CD4-positive, alpha-beta T cell (primary cell): ENCODE measurements around the gene KLRB1. TPM values are rescaled to one million over a fixed set of nuclear protein-coding genes. Genes with fewer than 3 reads are reported as not detected.
"Not testable (repeated sequence)": the region's sequence is repeated elsewhere in the genome, so short reads cannot be mapped to it uniquely, and the experiment has no call there.

Source experiments
- ATAC-seq: fragments of 200-7000 bp; cut with Tn5 transposase; one replicate; pipeline ENCODE4 v1.10.0; 2022; ENCODE audit warnings: mild to moderate bottlenecking; ENCODE audit not compliant: poor library complexity
- CTCF ChIA-PET: fragments of 350-600 bp; sonication (Branson Sonifier 250); formaldehyde crosslinking; loops from one replicate; lab custom pipeline; 2021; ENCODE audit warnings: antibody characterized with exemption, inconsistent platforms; lab: Charles Lee
- POLR2A ChIA-PET: fragments of 350-600 bp; sonication (Branson Sonifier 250); formaldehyde crosslinking; loops from one replicate; lab custom pipeline; 2021; ENCODE audit warnings: antibody characterized with exemption, inconsistent platforms; lab: Charles Lee
- DNase-seq, 14 experiments: peaks; one replicate each; pipeline ENCODE4 v3.0.0-alpha.2; 2013 to 2020; ENCODE audit warnings: mixed read lengths in 2 of 14
- H3K27ac ChIP-seq, 2 donors: one replicate each; pipeline versions ENCODE4 v1.5.1 to v1.7.0; 2013; ENCODE audit warnings: low read length in 2 of 2, low read depth in 1 of 2, mild to moderate bottlenecking in 1 of 2
- H3K27me3 ChIP-seq, 2 experiments: 1 replicate in 1 of 2; 2 replicates in 1 of 2; pipeline versions ENCODE4 v1.6.1 to v1.7.0; 2013; ENCODE audit warnings: low read length in 2 of 2, control low read depth in 1 of 2, mild to moderate bottlenecking in 1 of 2, moderate library complexity in 1 of 2; ENCODE audit not compliant: insufficient read depth in 2 of 2, control insufficient read depth in 1 of 2
- H3K36me3 ChIP-seq: one replicate; pipeline ENCODE4 v1.6.1; 2013; ENCODE audit warnings: low read length, control low read depth; ENCODE audit not compliant: insufficient read depth
- H3K4me1 ChIP-seq: one replicate; pipeline ENCODE4 v1.6.1; 2013; ENCODE audit warnings: low read length, control low read depth; ENCODE audit not compliant: insufficient read depth
- H3K4me3 ChIP-seq: one replicate; pipeline ENCODE4 v1.5.1; 2013; ENCODE audit warnings: mild to moderate bottlenecking, low read length, moderate library complexity
- H3K9me3 ChIP-seq, 2 experiments: 1 replicate in 1 of 2; 2 replicates in 1 of 2; pipeline versions ENCODE4 v1.6.1 to v1.7.0; 2013; ENCODE audit warnings: low read length in 2 of 2, mild to moderate bottlenecking in 2 of 2, control low read depth in 1 of 2, moderate library complexity in 1 of 2; ENCODE audit not compliant: control insufficient read depth in 1 of 2, insufficient read depth in 1 of 2
- H3K27ac Mint-ChIP-seq: one replicate; pipeline ENCODE4 v1.8.0; 2020; ENCODE audit warnings: mixed read lengths
- H3K27me3 Mint-ChIP-seq: one replicate; pipeline ENCODE4 v1.8.0; 2021; ENCODE audit warnings: mixed read lengths
- H3K36me3 Mint-ChIP-seq: one replicate; pipeline ENCODE4 v1.8.0; 2021; ENCODE audit warnings: low read depth, mixed read lengths
- H3K4me1 Mint-ChIP-seq: one replicate; pipeline ENCODE4 v1.8.0; 2021; ENCODE audit warnings: low read depth, mixed read lengths
- H3K4me3 Mint-ChIP-seq: one replicate; pipeline ENCODE4 v1.8.0; 2020; ENCODE audit warnings: mild to moderate bottlenecking, mixed read lengths
- H3K9me3 Mint-ChIP-seq: one replicate; pipeline ENCODE4 v1.8.0; 2020; ENCODE audit warnings: mixed read lengths
- intact Hi-C, 2 experiments: fragments of 100-400 bp; cut with DNase I in 1 of 2; cut with micrococcal nuclease in 1 of 2; formaldehyde crosslinking; loops; one replicate each; pipeline versions ENCODE4 v1.15.1 to v1.9.0; 2023 to 2025; cut with DNase I, micrococcal nuclease
- total RNA-seq, 174 experiments: library from RNA in 2 of 174; stranded (reverse) in 2 of 174; gene quantifications; one replicate each; pipeline ENCODE4 v1.2.3 and lab custom pipeline; 2021 to 2026

Gene KLRB1
- total RNA-seq, 2 experiments from 2014 or later = 54.8 to 56.2 TPM

DNA sequence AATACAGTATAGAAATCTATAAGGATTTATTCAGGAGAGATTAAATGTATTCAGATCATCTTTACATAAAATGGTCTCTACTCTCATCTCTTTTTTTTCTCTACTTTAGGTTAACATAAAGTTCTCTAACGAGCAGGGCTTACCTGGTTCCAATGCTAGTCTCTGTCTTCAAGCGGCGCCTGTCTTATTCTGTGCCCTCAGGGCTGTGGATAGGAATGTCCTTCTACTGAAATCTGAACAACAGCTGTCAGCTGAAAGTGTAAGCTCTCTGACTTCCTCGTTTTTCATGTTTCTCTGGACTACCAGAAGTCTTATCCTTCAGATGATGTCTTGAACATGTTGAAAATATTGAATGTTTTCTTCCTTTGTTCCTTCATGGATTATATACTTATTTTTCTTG, 62.2 kb downstream of the KLRB1 start:
- H3K4me3 Mint-ChIP-seq, CTCF ChIA-PET, H3K27ac Mint-ChIP-seq: not testable (repeated sequence)

More for the DNA sequence above, 62.2 kb downstream of the KLRB1 start:
- intact Hi-C loops, H3K27ac ChIP-seq, H3K36me3 ChIP-seq, H3K4me3 ChIP-seq, H3K27me3 Mint-ChIP-seq, H3K27me3 ChIP-seq, ATAC-seq, DNase-seq, POLR2A ChIA-PET, H3K9me3 Mint-ChIP-seq, H3K4me1 ChIP-seq, H3K9me3 ChIP-seq, H3K4me1 Mint-ChIP-seq, H3K36me3 Mint-ChIP-seq: not testable (repeated sequence)

Other genes with a start within 250 kb of the KLRB1 start
- gene CLEC2D, start 61.8 kb upstream of the KLRB1 start, total RNA-seq = 100 to 1,000 TPM; 121 to 122 TPM
- 1 to 10 TPM in 1 of 2 experiments, under 1 TPM in 1; 0.44 to 1.7 TPM for gene CLECL1, start 125.2 kb upstream of the KLRB1 start, total RNA-seq
- 100 to 1,000 TPM; 631 to 659 TPM for gene CD69, start 153.0 kb upstream of the KLRB1 start, total RNA-seq
- under 1 TPM in 1 of 2 experiments, not detected in 1; 0.44 TPM for gene KLRF1, start 219.6 kb upstream of the KLRB1 start, total RNA-seq